Activated naive CD8-positive, alpha-beta T cell treated with anti-CD3 and anti-CD28 coated beads, Interleukin-2, amount 10 ng/mL, durations not matched to agents 7 days and 5 days (primary cell): ENCODE results near the gene MTMR3. TPM values are rescaled to one million over a fixed set of nuclear protein-coding genes. Genes with fewer than 3 reads are reported as not detected.
"Not testable (repeated sequence)": the region's sequence is repeated elsewhere in the genome, so short reads cannot be mapped to it uniquely, and the experiment has no call there.

Experiments used
- ATAC-seq: fragments of 150-1000 bp; cut with Tn5 transposase; one replicate; pipeline ENCODE4 v1.10.0; 2021; ENCODE audit warnings: low read depth, moderate library complexity
- POLR2A ChIA-PET: fragments of 350-600 bp; sonication (Branson Sonifier 250); formaldehyde crosslinking; loops from one replicate; lab custom pipeline; 2021; ENCODE audit warnings: antibody characterized with exemption; lab: Charles Lee
- DNase-seq: peaks from one replicate; pipeline ENCODE4 v3.0.0; 2021
- H3K27ac Mint-ChIP-seq: one replicate; pipeline ENCODE4 v1.8.0; 2022; ENCODE audit warnings: mild to moderate bottlenecking, mixed read lengths
- H3K27me3 Mint-ChIP-seq: one replicate; pipeline ENCODE4 v1.8.0; 2022; ENCODE audit warnings: mild to moderate bottlenecking, moderate library complexity, mixed read lengths
- H3K36me3 Mint-ChIP-seq: one replicate; pipeline ENCODE4 v1.8.0; 2021; ENCODE audit warnings: mild to moderate bottlenecking, mixed read lengths
- H3K4me1 Mint-ChIP-seq: one replicate; pipeline ENCODE4 v1.8.0; 2021; ENCODE audit warnings: mixed read lengths
- H3K4me3 Mint-ChIP-seq: one replicate; pipeline ENCODE4 v1.8.0; 2022; ENCODE audit warnings: mild to moderate bottlenecking, moderate library complexity, mixed read lengths
- H3K9me3 Mint-ChIP-seq: one replicate; pipeline ENCODE4 v1.8.0; 2021; ENCODE audit warnings: mixed read lengths
- total RNA-seq, 2 experiments: library from RNA; stranded (reverse); gene quantifications; one replicate each; pipeline ENCODE4 v1.2.3, GENCODE V29; 2021

MTMR3 gene
- 10 to 100 TPM; 33.9 to 40.8 TPM for total RNA-seq

- Mint-ChIP-seq H3K27ac (peak within 1 kb of the TSS; percentile 84), H3K4me1 (peaks cover 12% of the 10 kb centered on the region), H3K27me3 (no peaks in the 10 kb centered on the region), H3K9me3 (no peaks in the 10 kb centered on the region), H3K4me3 (peak within 1 kb of the TSS; percentile 91), H3K36me3 (no peaks in the 10 kb centered on the region)
- ATAC-seq (peak; percentile 84), DNase-seq (peak; percentile 98)
- POLR2A ChIA-PET = interaction anchor here (0.6 to 1.7 kb wide), 8 partner anchors 14 to 413 kb away, joined by 3 to 16 read pairs (median 5); partner anchors contain the start of genes ASCC2, UQCR10 and ZMAT5
These were observed at the start of gene MTMR3 for GRCh38 chr22:29883045-29883774. Gene MTMR3, plus strand, starts transcription at chr22:29883174. Its CDS starts 87,886 bp downstream, at chr22:29971060.

DNA sequence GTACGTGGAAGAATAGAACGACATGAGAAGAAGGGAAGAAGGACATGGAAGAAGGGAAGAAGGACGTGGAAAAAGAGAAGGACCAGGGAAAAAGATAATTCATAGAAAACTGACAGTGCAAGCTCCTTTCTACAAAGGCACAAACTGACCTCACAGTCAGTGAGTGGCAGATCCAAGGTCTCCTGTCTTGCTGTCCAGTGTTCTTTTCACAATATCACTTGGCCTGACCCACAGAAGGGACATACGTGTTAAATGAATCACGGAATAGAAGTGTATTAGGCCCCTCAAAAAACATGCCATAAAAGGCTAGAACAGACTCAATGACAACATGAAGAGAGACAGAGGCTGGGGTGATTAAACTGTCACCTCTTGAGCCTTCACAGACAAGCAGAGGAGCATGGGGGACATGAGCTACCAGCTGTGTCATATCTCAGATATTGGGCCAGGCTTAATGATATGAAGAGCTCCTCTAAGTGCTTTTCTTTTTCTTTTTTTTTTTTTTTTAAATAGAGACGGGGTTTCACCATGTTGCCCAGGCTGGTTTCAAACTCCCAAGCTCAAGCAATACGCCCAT lies 49.5 kb upstream of the MTMR3 start:
- ATAC-seq (no peak), DNase-seq (no peak)
- Mint-ChIP-seq H3K27ac (no peak overlapping the region), H3K36me3 (peaks cover 22% of the 10 kb centered on the region), H3K4me3 (no peak overlapping the region), H3K9me3 (no peaks in the 10 kb centered on the region), H3K4me1 (peaks cover 22% of the 10 kb centered on the region), H3K27me3 (no peaks in the 10 kb centered on the region)
- POLR2A ChIA-PET = no interaction called here

DNA sequence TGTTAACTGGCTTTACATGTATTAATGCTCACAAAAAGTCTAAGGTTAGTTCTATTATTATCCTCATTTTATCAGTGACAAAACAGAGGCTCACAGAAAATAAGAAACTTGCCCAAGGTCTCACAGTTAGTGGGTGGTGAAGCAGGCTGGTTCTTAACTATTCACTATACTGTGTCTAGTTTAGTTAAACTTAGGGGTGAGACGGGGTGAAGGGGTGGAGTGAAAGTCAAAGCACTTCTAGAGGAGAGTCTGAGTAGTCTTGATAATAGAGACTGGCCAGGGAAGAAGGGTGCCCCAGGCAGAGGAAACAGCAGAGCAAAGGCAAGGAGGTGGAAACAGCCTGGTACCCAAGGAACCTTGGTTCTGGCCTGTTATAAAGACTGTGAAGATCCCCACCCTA lies 48.9 kb upstream of the MTMR3 start:
- Mint-ChIP-seq H3K27ac (no peak overlapping the region), H3K4me3 (peak overlapping the region; percentile 9), H3K36me3 (peaks cover 22% of the 10 kb centered on the region), H3K27me3 (peaks cover under 1% of the 10 kb centered on the region), H3K4me1 (peaks cover 28% of the 10 kb centered on the region), H3K9me3 (peaks cover 1% of the 10 kb centered on the region)
- no peak for DNase-seq
- no peak for ATAC-seq
- POLR2A ChIA-PET = no interaction called here

GRCh38 chr22:29836791-29837370 lies 46.1 kb upstream of the MTMR3 start:
- H3K27ac Mint-ChIP-seq = peak overlapping the region; percentile 1

DNA sequence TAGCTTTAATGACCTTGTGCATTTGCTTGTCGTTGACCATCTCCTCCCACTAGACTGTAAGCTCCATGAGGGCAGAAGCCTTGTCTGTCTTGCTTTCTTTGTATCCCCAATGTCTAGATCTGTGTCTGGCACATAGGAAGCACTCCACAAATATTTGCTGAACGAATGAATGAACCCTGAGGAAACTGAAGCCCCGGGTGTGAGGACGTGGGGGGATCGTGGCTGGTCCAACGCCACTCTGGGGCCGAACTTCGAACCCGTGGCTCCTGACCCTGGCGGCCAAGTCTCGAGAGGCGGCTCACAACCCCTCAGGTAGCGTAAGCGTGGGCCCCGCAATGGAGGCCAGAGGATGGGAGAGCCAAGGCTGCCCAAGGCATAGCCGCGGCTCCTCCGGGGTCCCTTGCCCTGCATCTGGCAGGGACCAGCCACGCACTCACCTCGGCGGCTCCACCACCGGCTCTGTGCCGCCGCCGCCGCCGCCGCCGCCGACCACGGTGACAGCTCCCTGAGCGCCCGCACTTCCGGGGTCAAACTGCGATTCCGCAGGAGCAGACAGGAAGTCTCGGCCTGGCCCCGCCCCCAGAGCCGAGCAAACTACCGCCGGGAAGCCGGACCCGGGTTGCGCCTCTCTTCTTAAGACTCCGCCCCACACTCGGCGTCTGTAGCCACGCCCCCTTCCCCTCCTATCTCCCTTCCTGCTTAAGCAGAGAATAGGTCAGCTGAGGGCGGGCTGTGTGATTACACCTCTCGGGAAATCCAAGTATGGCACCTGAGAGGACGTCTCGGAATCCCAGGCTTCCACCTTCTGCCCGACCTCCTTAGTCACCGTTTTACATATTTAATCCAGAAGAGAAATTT lies 45.0 kb upstream of the MTMR3 start, which contains the start of gene ASCC2:
Gene ASCC2, minus strand, starts transcription at position 534 of the 858 bp plus-strand sequence. CDS start 5,949 bp downstream, outside the sequence.
- peak; percentile 99 for DNase-seq
- peaks cover 9% of the 10 kb centered on the region for H3K27me3 Mint-ChIP-seq
- peaks cover 2% of the 10 kb centered on the region for H3K9me3 Mint-ChIP-seq
- POLR2A ChIA-PET = interaction anchor here (0.5 to 3.3 kb wide), 9 partner anchors 11 to 234 kb away, joined by 3 to 16 read pairs (median 3); partner anchors contain the start of genes MTMR3, UQCR10 and ZMAT5
- H3K27ac Mint-ChIP-seq = peak within 1 kb of the TSS; percentile 91
- peaks cover 12% of the 10 kb centered on the region for H3K36me3 Mint-ChIP-seq
- peaks cover 29% of the 10 kb centered on the region for H3K4me1 Mint-ChIP-seq
- peak within 1 kb of the TSS; percentile 97 for H3K4me3 Mint-ChIP-seq
- ATAC-seq = peak; percentile 98

More at GRCh38 chr22:29836791-29837370, 46.1 kb upstream of the MTMR3 start:
- POLR2A ChIA-PET = interaction anchor here (0.5 to 3.3 kb wide), 4 partner anchors 46 to 250 kb away, joined by 4 to 16 read pairs (median 6); partner anchors contain the start of genes MTMR3, UQCR10 and ZMAT5
- not testable (repeated sequence) for ATAC-seq, H3K9me3 Mint-ChIP-seq, H3K27me3 Mint-ChIP-seq, DNase-seq
- Mint-ChIP-seq H3K4me3 (peak overlapping the region; percentile 97), H3K4me1 (peaks cover 29% of the 10 kb centered on the region), H3K36me3 (peaks cover 16% of the 10 kb centered on the region)

DNA sequence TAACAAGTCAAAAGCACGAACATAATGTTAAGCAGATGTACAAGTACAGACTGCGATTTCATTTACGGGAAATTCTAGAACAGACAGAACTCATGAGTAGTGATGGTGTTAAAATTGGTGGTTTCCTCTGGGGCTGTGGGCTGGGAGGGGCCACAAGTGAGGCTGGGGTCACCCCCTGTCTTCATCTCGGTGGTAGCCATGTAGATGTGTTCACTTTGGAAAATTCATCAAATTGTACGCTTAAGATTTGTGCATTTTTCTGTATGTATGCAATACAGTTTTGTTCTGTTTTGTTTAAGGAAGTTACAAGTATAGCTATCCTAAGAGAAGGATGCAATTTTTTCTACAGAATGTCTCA lies 44.4 kb upstream of the MTMR3 start:
- peaks cover 27% of the 10 kb centered on the region for H3K4me1 Mint-ChIP-seq
- H3K27me3 Mint-ChIP-seq = peaks cover 9% of the 10 kb centered on the region
- DNase-seq (no peak), ATAC-seq (peak; percentile 19)
- H3K36me3 Mint-ChIP-seq = peaks cover 7% of the 10 kb centered on the region
- H3K4me3 Mint-ChIP-seq = peak overlapping the region; percentile 97
- H3K27ac Mint-ChIP-seq = peak overlapping the region; percentile 91
- POLR2A ChIA-PET = interaction anchor here (0.5 to 3.3 kb wide), 5 partner anchors 15 to 166 kb away, joined by 3 to 16 read pairs (median 3); partner anchors contain the start of genes MTMR3, UQCR10 and ZMAT5
- H3K9me3 Mint-ChIP-seq = peaks cover 2% of the 10 kb centered on the region

DNA sequence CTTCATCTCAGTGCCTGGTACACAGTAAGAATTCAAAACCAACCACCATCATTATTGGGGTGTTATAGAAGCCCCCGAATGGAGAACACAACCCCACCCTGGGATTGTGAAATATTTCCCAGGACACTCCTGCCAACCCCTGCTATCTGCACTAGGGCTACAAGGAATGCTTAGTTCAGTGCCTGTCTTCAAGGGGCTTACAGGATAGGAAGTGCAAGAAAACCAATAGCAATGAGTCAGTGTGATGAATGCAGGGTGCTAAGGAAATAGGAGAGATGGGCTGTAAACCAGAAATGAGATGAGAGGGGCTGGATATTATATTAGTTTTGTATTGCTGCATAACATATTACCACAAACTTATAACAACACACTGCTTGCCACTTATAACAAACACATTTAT lies 43.9 kb upstream of the MTMR3 start:
- POLR2A ChIA-PET = interaction anchor here (3.3 kb wide), 1 partner anchor 44 kb away, joined by 16 read pairs; the partner anchor contains the start of gene MTMR3
- Mint-ChIP-seq H3K9me3 (peaks cover 2% of the 10 kb centered on the region), H3K27me3 (peaks cover 9% of the 10 kb centered on the region), H3K4me1 (peaks cover 27% of the 10 kb centered on the region), H3K4me3 (peak overlapping the region; percentile 97), H3K36me3 (peaks cover 6% of the 10 kb centered on the region), H3K27ac (peak overlapping the region; percentile 91)
- no peak for ATAC-seq
- no peak for DNase-seq

DNA sequence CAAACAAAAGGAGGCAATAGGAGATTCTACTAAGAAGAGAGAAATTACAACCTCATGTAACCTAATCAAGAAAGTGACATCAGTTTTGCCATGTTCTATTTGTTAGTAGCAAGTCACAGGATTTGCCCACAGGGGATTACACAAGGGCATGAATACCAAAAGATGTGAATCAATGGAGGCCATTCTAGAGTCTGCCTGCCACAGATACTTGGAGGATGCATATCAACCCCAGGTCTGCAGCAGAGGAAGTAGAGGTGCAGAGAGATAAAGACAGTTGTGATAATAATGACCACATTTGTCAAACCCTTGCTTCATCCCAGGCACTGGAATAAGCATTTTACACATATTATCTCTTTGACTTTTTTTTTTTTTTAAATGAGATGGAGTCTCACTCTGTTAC lies 42.5 kb upstream of the MTMR3 start:
- H3K9me3 Mint-ChIP-seq = peaks cover 3% of the 10 kb centered on the region
- no peak overlapping the region for H3K27ac Mint-ChIP-seq
- DNase-seq (no peak), ATAC-seq (no peak)
- H3K36me3 Mint-ChIP-seq = peaks cover 3% of the 10 kb centered on the region
- POLR2A ChIA-PET = no interaction called here
- H3K4me3 Mint-ChIP-seq = no peak overlapping the region
- peaks cover 26% of the 10 kb centered on the region for H3K4me1 Mint-ChIP-seq
- H3K27me3 Mint-ChIP-seq = peaks cover 9% of the 10 kb centered on the region

GRCh38 chr22:29842172-29842571 lies 40.8 kb upstream of the MTMR3 start:
- peaks cover 3% of the 10 kb centered on the region for H3K36me3 Mint-ChIP-seq
- peaks cover 17% of the 10 kb centered on the region for H3K4me1 Mint-ChIP-seq
- POLR2A ChIA-PET = no interaction called here
- no peak overlapping the region for H3K4me3 Mint-ChIP-seq
- no peak overlapping the region for H3K27ac Mint-ChIP-seq
- no peak for ATAC-seq
- peaks cover 9% of the 10 kb centered on the region for H3K27me3 Mint-ChIP-seq
- peaks cover 6% of the 10 kb centered on the region for H3K9me3 Mint-ChIP-seq
- no peak for DNase-seq

GRCh38 chr22:29842740-29843139 lies 40.2 kb upstream of the MTMR3 start:
- no peak overlapping the region for H3K4me3 Mint-ChIP-seq
- H3K9me3 Mint-ChIP-seq = peaks cover 6% of the 10 kb centered on the region
- ATAC-seq (no peak), DNase-seq (no peak)
- POLR2A ChIA-PET = interaction anchor here (1.1 kb wide), 1 partner anchor 11 kb away, joined by 3 read pairs; no protein-coding TSS in a partner anchor
- peaks cover 9% of the 10 kb centered on the region for H3K27me3 Mint-ChIP-seq
- peaks cover under 1% of the 10 kb centered on the region for H3K36me3 Mint-ChIP-seq
- H3K4me1 Mint-ChIP-seq = peaks cover 12% of the 10 kb centered on the region
- no peak overlapping the region for H3K27ac Mint-ChIP-seq

- DNase-seq (no peak), ATAC-seq (no peak)
- H3K9me3 Mint-ChIP-seq = peaks cover 4% of the 10 kb centered on the region
- no peaks in the 10 kb centered on the region for H3K4me1 Mint-ChIP-seq
- H3K4me3 Mint-ChIP-seq = no peak overlapping the region
- POLR2A ChIA-PET = interaction anchor here (0.6 kb wide), 1 partner anchor 260 kb away, joined by 3 read pairs; no protein-coding TSS in a partner anchor
- H3K27ac Mint-ChIP-seq = no peak overlapping the region
- H3K27me3 Mint-ChIP-seq = peaks cover 7% of the 10 kb centered on the region
- H3K36me3 Mint-ChIP-seq = no peaks in the 10 kb centered on the region
These were observed 36.7 kb upstream of the MTMR3 start for GRCh38 chr22:29846290-29846689.

DNA sequence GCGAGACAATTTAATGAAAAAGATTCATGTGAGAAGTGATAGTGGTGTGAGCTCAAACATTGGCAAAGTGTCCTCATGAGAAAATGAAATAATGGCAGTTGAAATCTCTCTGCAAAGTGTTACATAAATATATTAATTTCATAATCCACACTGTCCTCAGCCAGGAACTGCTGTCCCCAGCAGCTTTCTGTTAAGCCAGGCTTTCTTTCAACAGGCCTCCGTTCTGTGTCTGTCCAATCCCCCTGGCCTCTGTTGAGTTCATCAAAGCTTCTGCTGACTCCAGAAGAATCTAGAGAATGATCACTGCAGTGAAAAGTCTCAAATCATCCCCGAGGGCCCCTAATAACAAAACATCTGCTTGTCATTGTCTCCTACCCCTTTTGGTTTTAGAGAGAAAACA lies 34.9 kb upstream of the MTMR3 start:
- DNase-seq = no peak
- H3K9me3 Mint-ChIP-seq = peaks cover 4% of the 10 kb centered on the region
- no peak overlapping the region for H3K27ac Mint-ChIP-seq
- POLR2A ChIA-PET = no interaction called here
- no peak for ATAC-seq
- no peaks in the 10 kb centered on the region for H3K27me3 Mint-ChIP-seq
- H3K4me1 Mint-ChIP-seq = no peaks in the 10 kb centered on the region
- H3K4me3 Mint-ChIP-seq = no peak overlapping the region
- no peaks in the 10 kb centered on the region for H3K36me3 Mint-ChIP-seq
